ENCODE measurements around the gene RPTOR.
"Not testable (repeated sequence)": the region's sequence is repeated elsewhere in the genome, so short reads cannot be mapped to it uniquely, and the experiment has no call there.

Gene RPTOR

DNA sequence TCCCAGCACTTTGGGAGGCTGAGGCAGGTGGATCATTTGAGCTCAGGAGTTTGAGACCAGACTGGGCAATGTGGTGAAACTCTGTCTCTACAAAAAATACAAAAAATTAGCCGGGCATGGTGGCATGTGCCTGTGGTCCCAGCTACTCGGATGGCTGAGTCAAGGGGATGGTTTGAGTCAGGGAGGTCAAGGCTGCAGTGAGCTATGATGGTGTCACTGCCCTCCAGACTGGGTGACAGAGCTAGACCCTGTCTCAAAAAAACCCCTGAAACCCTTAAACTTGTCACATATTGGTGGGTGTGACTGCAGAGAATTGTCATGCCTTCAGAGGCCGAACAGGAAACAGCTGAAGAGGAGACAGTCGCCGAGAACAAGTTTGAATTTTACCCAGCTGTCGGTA, 13.4 kb downstream of the RPTOR start:
- DNase-seq = peak; percentile 60

DNA sequence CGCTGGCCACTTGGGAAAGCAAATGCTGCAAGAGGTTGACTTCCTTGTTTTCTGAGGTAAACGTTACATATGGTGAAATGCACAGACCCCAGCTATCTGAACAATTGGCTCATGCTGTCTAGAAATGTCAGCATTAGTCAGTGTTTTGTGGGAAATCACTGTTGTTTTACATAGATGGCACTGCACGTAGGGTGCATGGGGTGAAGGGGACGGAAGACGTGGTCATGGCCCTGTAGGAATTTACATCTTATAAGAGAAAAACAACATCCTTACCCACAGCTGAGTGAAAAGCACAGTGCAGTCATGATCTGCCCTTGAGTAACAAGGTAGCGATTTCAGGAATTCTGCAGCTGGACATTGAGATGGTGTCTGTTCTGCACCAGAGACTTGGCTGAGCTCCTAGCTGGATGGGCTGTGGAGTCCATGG, 15.2 kb downstream of the RPTOR start:
- DNase-seq = no peak

DNA sequence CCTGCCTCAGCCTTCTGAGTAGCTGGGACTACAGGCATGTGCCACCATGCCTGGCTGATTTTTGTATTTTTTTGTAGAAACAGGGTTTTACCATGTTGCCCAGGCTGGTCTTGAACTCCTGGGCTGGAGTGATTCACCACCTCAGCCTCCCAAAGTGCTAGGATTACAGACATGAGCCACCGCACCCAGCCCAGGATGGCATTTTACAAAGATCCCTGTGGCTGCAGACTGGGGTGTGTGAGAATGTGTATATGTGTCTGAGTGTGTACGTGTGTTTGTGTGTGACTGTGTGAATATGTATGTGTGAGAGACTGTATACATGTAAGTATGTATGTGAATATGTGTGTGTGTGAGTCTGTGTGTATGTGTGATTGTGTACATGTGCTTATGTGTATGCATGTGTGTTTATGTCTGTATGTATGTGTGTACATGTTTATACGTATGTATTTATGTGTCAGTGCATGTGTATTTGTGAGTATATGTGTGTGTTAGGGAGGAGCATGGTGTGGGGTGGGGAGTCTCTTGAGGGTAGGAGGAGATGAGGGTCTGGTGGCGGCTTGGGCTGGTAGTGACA, 17.0 kb downstream of the RPTOR start:
- no peak for DNase-seq

GRCh38 chr17:80564545-80564944, 19.9 kb downstream of the RPTOR start:
- DNase-seq = no peak

GRCh38 chr17:80565343-80566053, 20.9 kb downstream of the RPTOR start:
- no peak for DNase-seq

GRCh38 chr17:80566054-80566400, 21.4 kb downstream of the RPTOR start:
- DNase-seq = no peak

DNA sequence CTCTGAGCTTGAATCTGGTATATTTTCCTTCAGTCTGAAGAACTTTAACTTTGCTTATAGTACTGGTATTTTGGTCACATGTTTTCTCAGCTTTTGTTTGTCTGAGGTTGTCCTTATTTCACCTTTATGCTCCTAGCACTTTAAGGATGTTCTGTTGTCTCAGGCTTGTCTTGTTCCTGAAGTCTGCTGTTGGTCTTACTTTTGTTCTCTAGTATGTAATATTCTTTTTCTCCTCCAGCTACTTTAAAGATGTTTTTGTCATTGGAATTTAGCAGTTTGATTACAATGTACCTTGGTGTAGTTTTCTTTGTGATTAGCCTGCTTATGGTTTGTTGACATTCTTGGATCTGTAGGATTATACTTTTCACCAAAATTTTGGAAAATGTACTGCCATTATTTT, 23.6 kb downstream of the RPTOR start:
- no peak for DNase-seq

DNA sequence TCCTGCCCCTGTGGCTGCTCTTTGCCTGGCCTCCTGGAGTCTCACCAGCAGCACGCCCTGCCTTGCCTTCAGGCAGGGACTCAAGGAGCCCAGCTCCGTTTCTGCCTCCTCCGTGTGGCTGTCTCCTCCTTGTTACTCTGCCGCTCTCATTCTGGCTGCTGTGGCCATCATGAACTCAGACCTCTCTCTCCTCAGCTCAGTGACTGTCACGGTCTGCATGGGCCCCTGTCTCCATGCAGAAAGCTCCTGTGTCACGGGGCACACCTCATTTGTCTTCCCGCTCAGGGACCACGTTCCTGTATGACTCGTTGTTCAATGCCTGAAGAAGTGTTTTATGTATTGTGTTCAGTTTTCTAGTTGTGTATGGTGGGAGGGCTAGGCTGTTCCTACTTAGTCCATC, 25.3 kb downstream of the RPTOR start:
- DNase-seq = no peak

DNA sequence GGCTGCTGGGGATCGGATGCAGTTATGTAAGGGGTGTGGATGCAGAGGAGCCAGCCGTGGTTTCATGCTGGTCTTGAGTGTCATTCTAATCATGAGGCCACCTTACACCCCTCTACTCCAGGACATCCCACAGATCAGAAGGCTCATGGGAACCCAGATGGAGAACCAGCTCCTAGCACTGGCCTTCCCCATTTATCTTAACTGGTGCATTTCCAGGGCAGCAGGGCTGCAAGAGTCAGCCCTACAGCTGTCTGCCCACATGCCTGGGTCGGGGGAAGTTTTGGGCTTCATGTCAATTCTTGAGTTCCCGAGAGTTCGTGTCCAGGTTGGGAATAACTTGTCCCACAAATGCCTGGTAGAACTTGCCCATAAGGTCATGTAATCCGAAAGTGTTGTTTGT, 29.1 kb downstream of the RPTOR start:
- DNase-seq = no peak

- DNase-seq = no peak
Observed at GRCh38 chr17:80574496-80574895, 29.9 kb downstream of the RPTOR start.

DNA sequence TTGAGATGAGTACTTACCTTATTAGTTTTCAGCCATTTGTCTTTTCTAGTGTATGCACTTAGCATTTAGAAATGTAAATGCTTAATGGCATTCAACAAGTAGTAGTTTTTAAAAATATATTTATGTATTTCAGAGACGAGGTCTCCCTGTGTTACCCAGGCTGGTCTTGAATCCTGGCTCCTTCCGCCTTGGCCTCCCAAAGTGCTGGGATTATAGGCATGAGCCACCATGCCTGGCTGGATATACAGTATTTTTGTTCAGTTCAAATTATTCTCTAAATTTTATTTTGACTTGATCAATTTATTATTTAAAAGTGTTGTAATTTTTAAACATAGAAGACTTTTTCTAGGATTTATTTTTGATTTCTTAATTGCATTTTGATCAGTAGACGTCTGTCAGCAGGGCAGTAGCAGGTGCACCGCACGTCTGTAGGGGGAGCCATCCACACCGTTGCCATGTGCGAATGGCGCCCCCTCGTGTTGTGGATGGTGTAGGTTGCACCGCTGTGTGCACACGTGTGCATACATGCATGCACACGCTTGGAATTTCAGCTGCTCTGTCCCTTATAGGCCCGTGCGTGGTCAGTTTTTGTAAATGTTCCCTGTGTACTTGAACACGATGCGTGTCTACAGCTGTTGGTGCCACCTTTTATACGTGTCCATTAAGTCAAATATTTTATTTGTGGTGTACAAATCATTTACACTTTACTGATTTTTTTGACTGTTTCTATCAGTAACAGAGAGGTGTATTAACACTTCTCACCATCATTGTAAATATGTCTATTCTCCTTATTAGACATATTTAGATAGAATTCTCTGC, 30.6 kb downstream of the RPTOR start:
- DNase-seq = peak; percentile 90

DNA sequence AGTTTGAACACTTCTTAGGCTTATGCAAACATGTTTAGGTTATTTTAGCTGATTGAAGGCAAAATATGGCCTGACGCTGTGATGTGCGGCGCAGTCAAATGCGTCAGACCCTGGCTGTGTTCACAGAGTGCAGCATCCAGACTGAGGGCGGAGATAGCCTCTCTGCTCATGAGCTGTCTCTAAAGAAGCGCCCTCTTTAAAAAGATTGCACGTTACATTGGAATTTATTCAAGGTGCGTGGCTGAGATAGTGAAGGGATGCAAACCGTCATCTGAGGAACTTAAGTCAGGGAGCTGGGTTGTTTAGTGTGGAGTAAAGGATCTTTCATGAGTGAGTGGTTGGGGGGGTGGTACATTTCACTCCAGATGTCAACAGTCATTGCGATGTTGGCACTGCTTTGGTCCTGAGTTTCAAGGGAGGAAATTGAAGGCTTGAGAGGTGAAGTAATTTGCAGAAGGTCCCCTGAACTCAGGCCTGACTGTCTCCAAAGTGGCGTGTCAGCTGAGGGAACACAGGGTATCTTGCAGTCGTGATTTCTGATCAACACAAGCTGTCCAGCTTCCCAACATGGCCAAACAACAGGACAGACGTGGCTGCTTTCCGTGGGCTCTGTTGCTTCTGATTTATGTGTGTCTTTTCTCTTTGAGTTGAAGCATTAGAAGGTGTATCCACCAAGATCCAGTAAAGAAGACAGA, 33.4 kb downstream of the RPTOR start:
- no peak for DNase-seq

DNA sequence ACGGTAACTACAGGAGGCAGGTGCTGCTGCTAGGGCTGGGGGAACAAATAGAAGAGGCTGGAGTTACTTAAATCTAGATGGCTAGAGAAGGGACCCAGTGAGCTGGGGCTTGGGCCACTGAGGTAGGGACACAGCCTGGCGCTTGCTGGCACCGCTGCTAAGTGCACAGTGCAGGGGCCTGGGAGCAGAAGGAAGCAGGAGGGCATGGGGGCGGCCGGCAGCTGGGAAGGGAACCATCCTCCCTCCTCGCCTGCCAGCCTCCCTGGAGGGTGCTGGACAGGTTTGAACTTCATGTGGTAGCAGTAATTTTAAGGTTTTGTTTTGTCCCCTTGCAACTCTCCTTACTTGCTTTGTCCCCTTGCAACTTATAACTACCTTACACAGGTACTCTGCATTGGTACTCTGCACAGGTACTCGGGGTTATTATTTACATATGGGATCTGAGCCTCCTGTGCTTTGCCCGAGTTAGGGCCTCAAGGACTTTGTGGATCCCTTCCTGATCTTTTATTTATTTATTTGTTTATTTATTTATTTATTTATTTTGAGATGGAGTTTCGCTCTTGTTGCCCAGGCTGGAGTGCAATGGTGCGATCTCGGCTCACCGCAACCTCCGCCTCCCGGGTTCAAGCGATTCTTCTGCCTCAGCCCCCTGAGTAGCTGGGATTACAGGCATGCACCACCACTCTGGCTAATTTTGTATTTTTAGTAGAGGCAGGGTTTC, 34.2 kb downstream of the RPTOR start:
- DNase-seq = not testable (repeated sequence)

DNA sequence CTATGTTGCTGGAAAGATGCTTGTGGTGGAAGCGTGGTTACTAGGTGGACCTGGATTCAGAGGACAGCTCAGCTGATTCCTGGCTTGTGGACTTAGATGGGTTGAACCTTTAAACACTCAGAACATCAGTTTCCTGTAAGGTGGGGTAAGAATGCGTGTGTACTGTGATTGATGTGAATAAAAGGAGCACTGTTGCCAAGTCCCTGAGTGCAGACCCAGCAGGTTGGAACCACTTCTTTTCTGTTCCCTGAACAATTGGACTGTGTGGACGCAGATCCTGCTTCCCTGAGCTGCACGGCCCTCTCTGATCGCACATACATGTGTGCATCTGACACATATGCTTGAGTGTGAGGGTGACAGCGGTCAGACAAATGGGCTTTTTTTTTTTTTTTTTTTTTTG, 37.5 kb downstream of the RPTOR start:
- DNase-seq = no peak

- DNase-seq = no peak
Observed at GRCh38 chr17:80584176-80584905, 39.7 kb downstream of the RPTOR start.

DNA sequence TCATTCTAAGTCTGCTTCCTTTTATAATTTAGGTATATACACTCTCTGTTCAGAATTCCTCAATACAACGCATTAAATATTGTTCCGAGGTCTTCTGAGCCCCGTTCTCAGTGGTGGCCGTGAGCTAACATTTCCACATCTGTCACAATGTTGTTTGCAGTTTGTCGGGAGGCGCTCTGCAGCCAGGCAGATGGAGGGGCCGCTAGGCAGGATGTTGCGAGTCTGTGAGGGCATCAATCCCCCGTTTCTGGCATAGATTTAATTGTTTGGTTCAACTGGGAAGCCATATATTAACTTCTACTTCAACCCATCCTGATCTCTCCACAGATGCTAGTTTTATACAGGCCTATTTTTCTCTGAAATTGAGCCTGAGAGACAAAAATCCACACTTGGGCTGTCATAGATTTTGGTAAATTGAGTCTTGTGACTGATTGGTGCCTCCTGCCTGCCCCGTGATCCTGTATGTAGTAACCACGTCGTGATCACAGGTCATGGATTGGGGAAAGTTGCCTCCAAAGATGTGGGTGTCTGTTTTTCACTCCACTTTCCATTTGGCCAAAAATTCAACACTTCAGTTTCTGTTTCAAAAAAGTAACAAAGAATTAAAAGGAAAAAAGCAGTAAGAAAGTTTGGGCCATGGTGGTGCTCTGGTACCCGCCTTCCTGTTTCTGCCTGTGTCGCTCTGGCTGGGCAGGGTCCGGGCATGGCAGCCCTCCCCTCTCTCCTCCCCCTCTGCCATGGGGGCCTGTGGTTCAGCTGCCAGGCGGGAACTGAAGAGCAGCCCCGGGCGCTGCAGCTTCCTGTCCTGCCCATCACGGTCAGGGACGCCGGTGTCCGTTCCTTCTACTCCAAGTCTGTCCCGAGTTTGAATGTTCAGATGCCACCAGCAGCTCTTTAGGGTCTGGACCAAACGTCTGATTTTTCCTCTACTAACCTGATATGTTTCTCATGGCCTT, 41.5 kb downstream of the RPTOR start:
- DNase-seq = no peak

DNA sequence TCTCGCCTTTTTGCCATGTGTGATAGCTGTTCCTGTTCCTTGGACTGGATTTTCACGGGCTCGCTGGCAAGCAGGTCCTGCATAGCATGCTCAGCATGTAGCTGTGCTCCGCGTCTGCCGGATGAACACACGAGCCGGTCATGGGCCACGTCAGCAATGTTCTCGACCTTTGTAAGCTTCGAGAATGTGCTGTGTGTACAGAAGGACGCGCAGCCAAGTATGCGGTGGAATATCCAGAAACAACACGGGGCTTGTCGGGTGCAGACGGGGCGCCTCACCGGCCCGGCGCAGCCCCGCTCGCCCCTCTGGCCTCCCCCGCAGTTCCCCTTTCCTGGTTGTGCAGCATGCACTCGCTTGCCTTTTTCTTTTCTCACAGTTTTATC, 42.2 kb downstream of the RPTOR start:
- DNase-seq = no peak

DNA sequence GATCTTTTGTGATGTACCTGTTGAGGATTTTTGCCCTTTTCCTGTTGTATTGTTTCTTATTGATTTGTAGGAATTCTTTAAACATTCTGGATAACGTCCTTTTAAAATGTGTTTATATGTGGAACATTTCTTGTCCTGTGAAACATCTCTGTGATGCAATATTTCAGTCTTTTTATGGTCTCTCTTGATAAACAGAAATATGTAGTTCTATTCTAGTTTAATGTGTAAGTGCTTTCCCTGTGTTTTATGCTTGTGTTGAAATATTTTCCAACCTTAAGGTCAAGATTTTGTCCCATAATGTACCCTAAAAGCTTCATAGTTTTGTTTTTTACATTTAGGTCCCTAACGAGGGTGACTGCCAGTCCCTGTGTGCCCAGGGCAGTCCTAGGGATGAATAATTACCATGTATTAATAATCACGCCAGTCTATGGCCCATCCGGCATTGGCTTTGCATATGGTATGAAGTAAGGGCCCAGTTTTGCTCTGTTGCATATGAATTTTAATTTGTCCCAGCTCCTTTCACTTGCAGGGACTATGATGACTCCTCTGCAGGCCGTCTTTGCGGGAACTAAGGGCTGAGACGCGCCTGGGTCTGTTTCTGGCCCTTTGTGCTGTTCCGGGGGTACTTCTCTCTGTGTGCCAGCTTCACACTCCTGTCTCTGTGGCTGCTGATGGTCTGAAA, 44.2 kb downstream of the RPTOR start:
- no peak for DNase-seq

- no peak for DNase-seq
Observed at GRCh38 chr17:80591788-80592187, 47.1 kb downstream of the RPTOR start.

GRCh38 chr17:80592243-80592642, 47.6 kb downstream of the RPTOR start:
- DNase-seq = no peak
